Measurements from ENCODE around the gene SNRPD2. TPM values are rescaled to one million over a fixed set of nuclear protein-coding genes. Genes with fewer than 3 reads are reported as not detected.

SNRPD2 gene
- total and polyA plus RNA-seq, 2 of the 8 experiments (the other 6 are each of a cell fraction or from before 2014, with no cell fraction given): 645 to 759 TPM

GRCh38 chr19:45640849-45641273 is 50.9 kb downstream of the SNRPD2 start:
- H3K4me3 ChIP-seq (ENCODE audit: extremely low read depth in 1 of 4, insufficient read depth in 2 of 4, low read depth in 3 of 4, low read length in 4 of 4): peak overlapping the region; percentile 23 to 60 (median 50); a peak in 6 of 8 replicates
- H2BK20ac ChIP-seq (ENCODE audit: low read length): no peak overlapping the region
- WGBS, 2 experiments (ENCODE audit: extremely low coverage in 1 of 2, insufficient coverage in 1 of 2, insufficient read length in 1 of 2, insufficient replicate concordance in 2 of 2, low coverage in 1 of 2, low lambda C conversion rate in 2 of 2, missing lambda C conversion rate in 1 of 2): 28% methylated on average over 17 of the region's 17 CpGs; no CpG with 5 or more reads in 1 of the 2 experiments
- H3K9ac ChIP-seq (replicated peaks in 1 of 4; ENCODE audit: extremely low read depth in 1 of 4, low read depth in 3 of 4, low read length in 3 of 4): no peak overlapping the region
- peak overlapping the region; percentile 80; the same call in 1 of the 2 replicates for H2BK12ac ChIP-seq (ENCODE audit: low read depth, low read length)
- peaks cover 15% of the 10 kb centered on the region for H3K23me2 ChIP-seq (ENCODE audit: low read depth, low read length)
- peaks cover 10 to 32% (median 19%) of the 10 kb centered on the region in 4 experiments for H3K4me1 ChIP-seq (replicated peaks in 1 of 4; ENCODE audit: control insufficient read depth in 3 of 4, insufficient read depth in 4 of 4, low read length in 3 of 4)
- ChIA-PET CTCF (ENCODE audit: partially characterized antibody) (interaction anchor here (0.6 to 8.4 kb wide), 30 partner anchors 9 to 191 kb away, joined by 3 to 135 read pairs (median 8); partner anchors contain the start of genes GPR4 and SNRPD2), POLR2A (ENCODE audit: partially characterized antibody) (interaction anchor here (0.7 to 4.1 kb wide), 20 partner anchors 8 to 173 kb away, joined by 3 to 33 read pairs (median 4); partner anchors contain the start of genes FBXO46, FOSB, QPCTL and SNRPD2)
- no peak overlapping the region for H4K5ac ChIP-seq (ENCODE audit: insufficient read length, low read depth, low read length)
- 0 out of 2 replicates have a peak overlapping the region, but pooled peaks have one; percentile 16 for H2BK15ac ChIP-seq (ENCODE audit: low read length)
- peak overlapping the region; percentile 48; the same call in 1 of the 2 replicates for H3K18ac ChIP-seq (ENCODE audit: extremely low read depth, low read length)
- H2BK120ac ChIP-seq (replicated peaks; ENCODE audit: low read depth, low read length): no peak overlapping the region
- H3K4me2 ChIP-seq (ENCODE audit: insufficient read depth in 1 of 2, low read depth in 2 of 2, low read length in 2 of 2): peak overlapping the region; percentile 81 to 97
- no peak for FAIRE-seq
- no peaks in the 10 kb centered on the region for H3K79me2 ChIP-seq (ENCODE audit: control insufficient read depth in 1 of 2, insufficient read depth in 2 of 2, low read length in 2 of 2)
- TF ChIP-seq CTBP2 (IDR thresholded peaks at IDR 0.05; ENCODE audit: borderline replicate concordance, insufficient read depth, insufficient read length, low read length) (no peak), ZNF274 (IDR thresholded peaks at IDR 0.05; ENCODE audit: borderline replicate concordance, extremely low read depth, low read length) (no peak), SIX5 (IDR thresholded peaks at IDR 0.05; ENCODE audit: low read depth, low read length) (no peak), CHD2 (IDR thresholded peaks at IDR 0.05; ENCODE audit: low read length) (no peak), RXRA (IDR thresholded peaks at IDR 0.05; ENCODE audit: insufficient read depth, low read depth, low read length) (no peak), MAX (IDR thresholded peaks at IDR 0.05) (no peak), SP1 (IDR thresholded peaks at IDR 0.05; ENCODE audit: low read depth, low read length) (peak; percentile 61)
- H3K27ac ChIP-seq (ENCODE audit: low read depth, low read length): no peak overlapping the region
- H2AFZ ChIP-seq (ENCODE audit: low read length): no peak overlapping the region
- H2AK5ac ChIP-seq (ENCODE audit: low read depth, low read length): no peak overlapping the region
- H3K27me3 ChIP-seq (replicated peaks in 1 of 4; ENCODE audit: control insufficient read depth in 3 of 4, extremely low read depth in 1 of 4, insufficient read depth in 3 of 4, low read length in 3 of 4): peaks cover 0 to 6% (median 2%) of the 10 kb centered on the region in 4 experiments; a peak in 4 of 7 replicates
- no peak overlapping the region for H3K56ac ChIP-seq (replicated peaks; ENCODE audit: insufficient read length, low read depth, low read length)
- DNase-seq (ENCODE audit: low read depth in 1 of 2, low spot score in 2 of 2): peak in 1 of 2 experiments; percentile 97
- H3K4ac ChIP-seq (replicated peaks; ENCODE audit: insufficient read length, low read depth, low read length): no peak overlapping the region
- H4K8ac ChIP-seq (ENCODE audit: extremely low read depth, insufficient read depth, low read length): no peak overlapping the region
- no peaks in the 10 kb centered on the region for H3K79me1 ChIP-seq (ENCODE audit: low read depth, low read length)
- no peak overlapping the region for H4K91ac ChIP-seq (replicated peaks; ENCODE audit: insufficient read length, low read length)
- 0 out of 2 replicates have a peak overlapping the region, but pooled peaks have one; percentile 3 for H2BK5ac ChIP-seq (ENCODE audit: low read depth, low read length)
- H3K9me3 ChIP-seq (ENCODE audit: insufficient read depth in 2 of 2, low read depth in 1 of 2, low read length in 1 of 2): no peaks in the 10 kb centered on the region
- no peak overlapping the region for H3K23ac ChIP-seq (ENCODE audit: insufficient read length)
- H3K36me3 ChIP-seq (ENCODE audit: control insufficient read depth in 2 of 4, insufficient read depth in 4 of 4, low read length in 3 of 4): no peaks in the 10 kb centered on the region
- H4K20me1 ChIP-seq (replicated peaks in 1 of 2; ENCODE audit: control insufficient read depth in 1 of 2, insufficient read depth in 2 of 2, low read length in 2 of 2): no peaks in the 10 kb centered on the region
- no peak overlapping the region for H3K14ac ChIP-seq (ENCODE audit: insufficient read length)

Measured in H1 (cell line).